Limb (tissue), 2 donors: ENCODE measurements around the gene PRR27.

Source experiments
- DNase-seq, 2 donors: peaks; one replicate each; pipeline ENCODE4 v3.0.0-alpha.2; 2016; ENCODE audit errors: extremely low spot score in 2 of 2

PRR27 gene

DNA sequence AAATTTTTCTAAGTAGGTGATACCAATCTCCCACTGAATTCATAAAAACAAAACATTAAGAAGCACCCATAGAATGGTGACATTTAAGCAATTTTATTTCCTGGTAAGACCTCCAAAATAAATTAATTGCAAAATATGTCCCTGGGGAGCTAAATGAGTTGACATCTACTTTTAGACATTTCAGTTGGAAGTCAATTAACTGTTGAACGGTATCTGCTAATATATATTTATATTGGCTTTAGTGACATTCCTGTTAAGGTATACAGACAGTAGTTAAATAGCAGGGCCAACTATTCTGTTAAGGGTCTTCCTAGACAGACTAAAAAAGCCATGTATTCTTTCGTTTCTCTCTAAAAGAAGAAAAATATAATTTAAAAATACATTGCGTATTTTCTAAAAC, at the start of gene PRR27:
TSS of gene PRR27 (plus strand) at position 301 of the 400 bp plus-strand sequence. CDS start 139 bp downstream, outside the sequence.
- no peak for DNase-seq

DNA sequence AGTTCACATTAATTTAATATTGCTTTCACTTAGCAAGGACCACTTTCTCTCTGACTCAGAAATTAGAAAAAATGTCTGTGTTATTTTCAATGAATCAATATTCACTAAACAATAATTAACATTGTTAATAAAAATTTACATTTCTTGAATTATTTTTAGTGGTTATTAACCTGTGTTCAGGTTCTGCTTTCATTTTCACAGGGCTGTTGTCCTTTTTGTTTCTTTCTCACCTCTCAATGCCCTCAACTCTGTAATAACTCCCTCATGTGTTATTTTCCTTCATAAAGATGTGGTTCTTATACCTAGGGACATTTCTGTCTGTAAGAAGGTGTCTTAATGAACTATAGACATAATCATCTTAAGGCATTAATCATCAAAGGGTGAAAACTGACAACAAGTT, 43.1 kb upstream of the PRR27 start:
- no peak for DNase-seq

DNA sequence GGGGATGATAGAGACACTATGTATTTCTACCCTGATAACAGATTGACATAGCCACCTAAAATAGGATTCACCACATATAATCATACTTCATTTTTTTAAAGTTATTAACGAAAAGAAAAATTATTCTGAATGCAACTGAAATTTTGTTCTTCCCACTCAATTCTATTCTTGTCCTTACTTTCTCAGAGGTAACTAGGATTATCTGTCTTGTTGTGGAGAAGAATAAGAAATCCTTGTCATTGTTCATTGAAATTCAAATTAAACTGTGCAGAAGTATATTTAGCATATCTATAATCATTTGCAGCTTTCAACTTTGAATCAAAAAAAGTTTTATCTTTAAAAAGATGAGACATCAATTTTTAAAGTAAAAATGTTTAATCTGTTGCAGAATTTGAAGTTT, 40.4 kb upstream of the PRR27 start:
- DNase-seq, result no peak

DNA sequence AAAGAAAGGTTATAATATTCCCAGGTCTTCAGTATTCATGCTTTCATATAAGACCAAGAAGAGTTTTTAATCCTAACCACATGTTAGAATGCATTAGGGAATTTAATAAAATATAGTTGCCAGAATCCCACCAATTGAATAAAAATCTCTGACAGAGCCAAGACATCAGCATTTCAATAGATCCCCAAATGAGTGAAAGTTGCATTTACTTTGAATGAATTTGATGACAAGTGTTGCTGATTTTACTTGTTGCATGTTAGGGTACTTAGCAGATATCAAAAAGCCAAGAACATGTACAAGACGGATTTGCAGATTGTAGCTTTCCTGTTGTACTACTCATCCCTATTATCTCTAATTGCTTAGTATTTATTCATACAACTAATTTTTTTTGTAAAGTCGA, 39.9 kb upstream of the PRR27 start:
- no peak for DNase-seq

DNA sequence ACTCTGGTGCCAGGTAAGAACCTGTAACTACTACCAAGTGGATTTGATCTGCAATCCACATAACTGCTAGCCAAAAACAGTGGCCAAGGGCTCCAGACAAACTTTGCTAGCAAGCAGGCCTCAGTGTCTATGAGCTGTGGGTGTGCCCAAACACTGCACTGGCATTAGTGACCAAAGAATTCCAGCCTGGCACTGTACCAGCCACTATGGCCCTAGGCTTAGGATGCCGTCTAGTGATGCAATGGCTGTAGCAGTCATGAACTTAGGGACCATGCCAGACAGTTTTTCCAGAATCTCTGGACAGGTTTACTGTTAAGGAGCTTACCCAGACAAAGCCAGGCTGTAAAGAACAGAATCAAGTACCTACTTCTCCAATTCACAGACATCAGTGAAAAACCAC, 33.7 kb upstream of the PRR27 start:
- no peak for DNase-seq

DNA sequence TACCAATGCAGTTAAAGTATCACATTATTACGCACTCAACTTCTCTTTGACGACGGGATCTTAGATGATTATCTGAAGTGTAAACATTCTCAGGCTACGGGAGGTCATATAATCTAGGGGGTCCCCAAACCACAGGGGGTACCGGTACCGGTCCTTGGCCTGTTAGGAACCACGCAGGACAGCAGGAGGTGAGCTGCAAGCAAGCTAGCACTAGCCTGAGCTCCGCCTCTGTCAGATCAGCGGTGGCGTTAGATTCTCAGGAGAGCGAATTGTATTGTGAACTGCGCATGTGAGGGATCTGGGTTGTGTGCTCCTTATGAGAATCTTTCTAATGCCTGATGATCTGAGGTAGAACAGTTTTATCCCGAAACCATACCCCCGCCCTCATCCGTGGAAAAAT, 20.6 kb upstream of the PRR27 start:
- no peak for DNase-seq

DNA sequence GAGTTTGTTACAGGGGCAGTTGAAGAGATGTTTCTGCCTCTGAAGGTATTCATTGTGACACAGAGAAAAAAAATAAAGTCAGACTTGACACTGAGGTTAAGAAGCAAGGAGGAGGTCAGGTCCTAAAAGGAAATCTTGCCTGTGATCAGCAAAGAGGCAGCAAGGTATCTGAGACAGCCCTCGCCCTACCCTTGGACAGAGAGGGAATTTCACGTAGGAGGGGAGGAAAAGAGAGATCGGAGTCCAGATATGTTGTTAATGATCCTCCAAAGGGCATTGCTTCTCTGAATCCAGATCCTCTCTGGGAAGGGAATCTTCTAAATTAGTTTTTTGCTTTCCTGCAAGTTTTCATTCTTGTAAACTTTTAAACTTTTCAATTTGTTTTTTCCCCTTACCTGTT, 15.3 kb upstream of the PRR27 start:
- no peak for DNase-seq

DNA sequence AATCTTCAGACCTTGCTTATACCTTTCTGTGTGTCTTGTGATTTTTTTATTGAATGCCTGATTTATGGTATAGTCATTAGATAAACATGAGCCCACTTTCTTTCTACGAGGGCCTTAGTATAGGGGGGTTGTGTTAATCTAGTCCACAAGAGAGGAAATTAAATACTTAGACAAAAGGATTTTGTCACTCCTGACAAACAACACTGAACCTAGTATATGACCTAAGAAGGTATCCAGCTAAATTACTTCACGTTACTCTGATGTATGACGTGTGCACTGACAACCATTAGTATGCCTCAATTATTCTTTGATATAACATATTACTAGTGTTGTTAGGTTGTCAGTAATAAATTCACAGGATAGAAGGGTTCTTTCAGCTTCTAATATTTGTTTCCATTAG, 2.8 kb upstream of the PRR27 start:
- DNase-seq, result no peak

DNA sequence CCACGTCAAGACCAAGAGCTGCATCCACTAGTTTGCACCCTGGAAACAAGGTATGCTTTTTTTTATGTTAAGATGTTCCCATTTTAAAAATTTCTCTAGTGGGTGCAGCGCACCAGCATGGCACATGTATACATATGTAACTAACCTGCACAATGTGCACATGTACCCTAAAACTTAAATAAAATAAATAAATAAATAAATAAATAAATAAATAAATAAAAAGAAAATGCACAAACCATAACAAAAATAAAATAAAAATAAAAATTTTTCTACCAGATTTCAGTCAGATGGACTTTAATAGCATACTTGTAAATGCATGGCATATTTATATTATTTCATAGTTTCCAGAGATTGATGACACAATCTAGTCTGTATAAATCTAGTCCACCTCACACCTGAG, 1.9 kb upstream of the PRR27 start:
- no peak for DNase-seq

DNA sequence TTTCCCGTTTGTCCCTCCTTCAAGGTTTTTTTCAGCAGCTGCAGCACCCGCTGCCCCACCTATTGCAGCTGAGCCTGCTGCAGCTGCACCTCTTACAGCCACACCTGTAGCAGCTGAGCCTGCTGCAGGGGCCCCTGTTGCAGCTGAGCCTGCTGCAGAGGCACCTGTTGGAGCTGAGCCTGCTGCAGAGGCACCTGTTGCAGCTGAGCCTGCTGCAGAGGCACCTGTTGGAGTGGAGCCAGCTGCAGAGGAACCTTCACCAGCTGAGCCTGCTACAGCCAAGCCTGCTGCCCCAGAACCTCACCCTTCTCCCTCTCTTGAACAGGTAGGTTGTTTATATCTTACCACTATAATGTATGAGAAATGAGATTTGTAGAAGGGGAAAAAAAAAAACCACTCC, 4.5 kb downstream of the PRR27 start:
- no peak for DNase-seq

DNA sequence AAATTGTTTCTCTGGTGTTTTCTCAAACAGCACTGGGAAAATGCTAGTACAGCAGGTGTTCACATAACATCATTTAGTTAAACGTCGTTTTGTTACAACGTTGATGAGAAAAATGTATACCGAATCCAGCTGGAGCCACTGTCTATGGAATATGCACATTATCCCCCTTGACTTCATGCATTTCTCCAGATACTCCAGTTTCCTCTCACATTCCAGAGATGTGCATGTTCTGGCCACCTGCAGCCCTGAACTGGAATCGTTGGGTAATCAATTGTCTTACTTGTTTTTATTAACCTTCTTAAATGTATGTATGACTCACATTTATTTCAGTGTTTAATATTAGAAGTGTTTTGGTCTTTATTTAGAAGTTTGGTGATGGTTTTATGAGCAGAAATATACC, 23.1 kb downstream of the PRR27 start:
- no peak for DNase-seq

DNA sequence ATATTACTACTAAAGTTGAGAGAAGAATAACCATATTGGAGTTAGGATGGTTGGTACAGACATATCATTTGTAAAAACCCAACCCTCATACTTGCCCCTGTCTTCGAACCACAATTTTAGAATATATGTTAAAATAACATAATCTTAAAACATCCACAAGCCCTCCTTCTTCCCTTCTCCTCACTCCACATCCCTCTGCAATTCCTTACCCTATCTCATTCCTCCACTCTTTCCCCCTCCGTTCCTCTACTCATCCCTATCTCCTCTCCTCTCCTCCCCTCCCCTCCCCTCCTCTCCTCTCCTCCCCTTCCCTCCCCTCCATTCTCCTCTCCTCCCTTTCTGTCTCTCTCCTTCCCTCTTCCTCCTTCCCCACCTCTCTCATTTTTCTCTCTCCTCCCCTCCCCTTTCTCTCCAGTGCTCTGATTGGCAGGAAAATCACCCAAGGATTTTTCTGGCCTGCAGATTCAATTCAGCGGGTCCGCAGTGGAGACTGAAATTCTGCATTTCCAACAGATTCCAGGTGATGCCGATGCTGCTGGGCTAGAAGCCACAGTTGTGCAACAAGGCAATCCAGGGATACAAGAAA, 24.1 kb downstream of the PRR27 start:
- DNase-seq, result no peak

DNA sequence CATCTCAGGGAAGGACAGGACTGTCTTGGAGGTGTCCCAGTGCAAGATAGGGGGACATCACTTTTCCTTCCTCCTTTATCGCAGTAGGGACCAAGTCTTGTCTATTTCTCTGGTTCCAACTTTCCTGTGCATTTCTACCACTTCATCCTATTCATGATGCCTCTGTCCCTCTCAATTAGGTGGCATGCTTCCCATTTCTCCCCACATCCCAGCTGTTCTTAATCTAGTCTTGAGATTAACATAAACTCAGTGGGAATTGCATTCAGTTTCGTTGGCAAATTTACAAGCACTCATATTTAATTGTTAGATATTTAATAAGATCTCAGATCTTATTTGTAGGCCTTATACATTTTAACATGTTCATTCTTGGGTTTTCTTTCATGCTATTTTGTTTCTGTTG, 25.8 kb downstream of the PRR27 start:
- no peak for DNase-seq

DNA sequence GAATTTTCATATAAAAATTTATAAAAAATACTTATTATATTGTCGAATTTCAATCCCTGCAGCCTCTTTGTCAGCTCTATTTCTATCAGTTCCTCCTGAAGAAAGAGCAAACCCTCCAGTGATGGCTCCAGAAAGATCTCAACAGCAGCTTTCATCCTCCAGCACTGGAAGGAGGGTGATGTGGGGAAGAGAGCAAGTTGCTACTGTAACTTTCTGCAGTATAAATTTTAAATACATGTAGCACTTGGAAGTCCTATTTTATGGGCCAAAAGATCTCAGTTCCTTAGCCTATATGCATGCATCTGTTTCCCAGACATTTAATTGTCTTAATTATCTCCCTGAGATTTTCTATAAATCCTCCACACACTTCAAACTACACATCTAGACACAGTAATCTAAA, 27.8 kb downstream of the PRR27 start:
- DNase-seq, result no peak

DNA sequence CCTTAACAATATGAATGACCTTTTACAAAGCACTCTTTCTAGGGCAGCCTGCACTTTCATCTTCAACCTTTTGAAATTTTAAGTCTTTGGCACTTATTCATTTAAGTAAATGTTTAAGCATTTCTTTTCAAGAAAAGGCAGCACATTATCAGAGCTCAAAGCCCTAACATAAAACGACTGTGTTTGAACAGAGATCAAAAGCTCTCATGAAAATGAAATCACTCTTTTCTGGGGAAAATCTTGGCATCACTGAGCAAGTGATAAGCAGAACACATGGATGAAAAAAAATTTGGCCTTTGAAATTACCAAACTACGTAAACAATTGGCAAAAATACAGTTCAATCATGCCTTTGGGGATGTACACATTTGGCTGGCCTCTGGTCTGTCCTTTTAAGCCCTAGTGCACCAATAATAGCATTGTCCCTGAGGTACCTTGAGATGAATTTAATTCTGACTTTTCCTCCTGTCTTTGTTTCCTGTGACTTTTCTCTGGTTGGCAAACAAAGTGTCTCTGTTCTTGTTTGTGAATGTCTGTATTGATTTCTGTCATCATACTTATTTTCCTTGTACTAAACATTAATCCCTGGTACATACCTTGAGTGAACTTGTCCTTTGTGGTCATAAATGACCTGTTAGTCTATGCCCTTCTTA, 28.6 kb downstream of the PRR27 start:
- no peak for DNase-seq

DNA sequence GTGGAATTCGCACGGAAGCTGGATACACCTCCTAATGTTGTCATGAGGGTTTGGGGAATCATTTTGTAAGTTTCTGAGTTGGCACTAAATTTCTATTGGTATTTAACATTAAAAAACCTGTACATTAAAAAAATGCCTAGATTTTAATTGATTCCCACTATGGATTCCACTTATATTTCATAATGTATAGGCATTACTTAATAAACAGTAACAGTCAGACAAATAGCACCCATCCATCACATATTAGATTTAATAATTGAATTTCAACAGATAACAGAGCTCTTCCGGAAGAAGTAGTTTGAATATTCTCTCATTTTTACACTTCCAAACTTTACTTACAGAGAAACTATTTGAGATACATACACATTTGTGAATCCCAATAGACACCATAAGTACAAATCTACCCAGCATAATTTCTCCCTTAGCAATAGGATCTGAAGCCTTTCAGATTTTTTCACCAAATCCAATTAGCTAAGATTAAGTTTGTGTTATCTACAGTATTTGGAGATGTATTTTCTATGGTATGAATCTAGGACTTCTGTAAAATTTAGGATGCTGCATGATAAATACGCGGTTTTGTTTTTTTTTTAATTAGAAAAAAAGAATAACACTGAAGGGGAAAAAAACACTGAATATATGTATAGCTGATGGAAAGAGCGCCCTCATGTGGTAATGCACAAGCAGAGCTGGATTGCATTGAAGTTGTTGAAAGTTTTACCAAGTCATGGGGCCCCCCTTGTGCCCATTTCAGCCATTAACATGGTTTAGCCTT, 29.3 kb downstream of the PRR27 start:
- DNase-seq, result no peak

DNA sequence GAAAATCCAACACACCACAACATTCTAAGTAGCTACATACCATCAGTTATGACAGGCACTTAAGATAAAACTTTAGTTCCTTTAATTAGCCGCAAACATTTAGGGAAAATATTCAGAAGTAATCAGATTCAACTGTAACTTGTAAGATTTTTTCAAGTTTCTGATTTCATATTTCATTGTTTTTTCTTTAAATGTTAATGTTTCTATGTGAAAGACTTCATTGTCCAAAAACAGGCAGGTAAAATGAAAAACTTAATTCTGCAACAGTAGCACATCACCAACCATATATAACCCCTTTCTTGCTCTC, 29.9 kb downstream of the PRR27 start:
- no peak for DNase-seq

DNA sequence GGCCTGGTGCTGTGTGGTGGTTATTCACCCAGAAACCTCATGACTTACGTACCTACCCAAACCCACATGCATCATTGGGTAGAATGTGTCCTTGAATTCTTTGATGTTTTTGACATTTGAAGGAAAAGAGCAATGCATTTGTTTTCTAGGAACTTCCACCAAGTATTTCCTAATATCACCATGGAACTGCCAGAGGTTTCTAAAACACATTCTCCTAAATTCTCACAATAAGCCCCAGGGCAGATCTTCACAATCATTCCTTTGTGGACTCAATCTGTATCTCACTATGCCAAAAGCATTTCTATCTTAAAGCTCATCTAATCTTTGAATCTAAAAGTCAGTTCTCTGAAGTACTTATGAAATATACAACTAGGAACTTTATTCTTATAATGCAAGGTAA, 33.2 kb downstream of the PRR27 start:
- DNase-seq, result no peak

DNA sequence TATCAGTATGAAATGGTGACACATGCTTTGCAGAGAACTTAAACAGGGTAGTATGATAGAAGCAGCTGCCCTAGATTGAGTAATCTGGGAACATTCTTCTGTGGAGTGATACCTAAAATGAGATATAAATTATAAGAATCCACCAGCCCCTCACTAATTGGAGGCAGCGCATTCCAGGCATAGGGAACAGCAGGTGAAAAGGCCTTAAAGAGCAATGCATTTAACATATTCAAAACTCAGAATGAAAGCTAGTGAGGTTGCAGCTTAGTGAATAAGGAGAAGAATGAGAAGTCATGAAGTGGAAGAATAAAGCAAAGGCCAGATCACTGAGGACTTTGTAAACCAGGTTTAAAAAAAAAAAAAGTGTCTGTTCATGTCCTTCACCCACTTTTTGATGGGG, 36.5 kb downstream of the PRR27 start:
- no peak for DNase-seq

DNA sequence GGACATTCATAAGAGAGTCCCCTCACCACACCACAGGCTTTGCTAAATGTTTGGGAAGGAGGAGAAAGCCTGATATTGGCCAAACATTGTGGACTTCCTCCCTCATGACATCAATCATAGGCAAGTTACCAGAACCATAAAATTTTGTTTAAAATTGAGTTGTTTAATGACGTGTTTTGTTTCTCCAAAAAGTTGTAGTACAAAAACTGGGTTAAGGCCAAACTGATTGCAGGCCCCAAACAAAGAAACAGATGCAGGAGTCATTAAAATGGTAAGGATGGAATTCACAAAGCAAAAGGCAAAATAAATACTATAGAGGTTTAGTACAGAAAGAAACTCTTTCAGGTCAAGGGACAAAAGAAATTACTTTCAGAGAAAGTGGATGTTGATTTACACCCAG, 37.6 kb downstream of the PRR27 start:
- no peak for DNase-seq

DNA sequence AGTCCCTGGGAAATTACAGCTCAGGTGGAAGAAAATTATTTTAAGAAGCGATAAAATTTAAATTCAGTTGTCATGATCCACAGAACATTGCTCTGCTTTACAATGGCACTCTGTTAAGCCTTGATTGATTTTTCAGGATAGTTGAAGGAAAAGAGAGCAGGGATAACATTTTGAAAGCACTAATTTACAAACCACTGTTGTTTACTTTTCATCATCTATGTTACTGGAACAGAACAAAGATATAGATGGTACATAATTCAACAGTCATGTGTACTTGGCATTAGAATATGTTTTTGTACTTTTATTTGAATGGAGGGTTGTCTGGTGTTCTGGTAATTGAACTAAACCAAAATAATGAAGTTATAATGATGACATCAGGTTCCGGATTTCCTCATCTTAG, 38.9 kb downstream of the PRR27 start:
- DNase-seq, result no peak

DNA sequence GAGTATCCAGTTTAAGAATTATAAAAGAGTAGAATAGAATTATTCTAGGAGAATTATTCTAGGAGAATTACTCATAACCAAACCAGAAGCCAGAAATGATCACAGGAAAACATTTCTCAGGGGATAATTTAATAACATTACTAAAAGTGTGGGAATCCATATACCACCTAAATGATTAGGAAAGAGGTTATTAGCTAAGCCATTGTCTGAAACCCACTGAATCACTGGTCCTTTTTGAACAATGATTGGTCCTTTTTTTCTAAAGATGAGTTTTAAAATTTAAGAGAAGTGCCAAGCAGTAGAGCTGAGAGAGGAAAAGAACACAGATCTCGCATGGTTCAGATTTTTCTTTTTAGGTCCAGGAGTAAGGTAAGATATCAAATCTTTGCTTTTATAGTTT, 41.4 kb downstream of the PRR27 start, which contains the start of gene ODAM:
TSS of gene ODAM (plus strand) at position 301 of the 400 bp plus-strand sequence. CDS start 819 bp downstream, outside the sequence.
- DNase-seq, result no peak

DNA sequence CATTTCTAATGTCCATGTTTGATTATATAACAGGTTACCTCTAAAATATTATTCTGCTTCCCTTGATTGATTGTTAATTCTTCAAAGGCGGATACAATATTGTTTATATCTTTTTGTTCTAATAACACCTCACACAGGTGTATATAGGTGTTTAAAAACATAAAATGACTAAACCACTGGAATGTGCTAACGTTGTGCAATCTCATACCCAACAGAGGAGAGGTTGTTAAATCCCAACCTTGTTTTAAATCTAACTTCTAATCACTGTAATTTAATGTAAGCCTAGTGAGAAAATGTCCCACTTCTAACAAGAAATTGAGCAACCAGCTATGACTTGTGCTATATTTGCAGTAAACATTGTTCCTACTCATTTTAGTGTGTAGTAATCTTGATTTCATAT, 42.8 kb downstream of the PRR27 start:
- DNase-seq, result no peak
